K562 (cell line): ENCODE results near the gene NDUFB10. TPM values are rescaled to one million over a fixed set of nuclear protein-coding genes. Genes with fewer than 3 reads are reported as not detected.

Experiments
- ASH1L ChIP-seq: fragments of 450-650 bp; IDR thresholded peaks from 2 replicates; pipeline ENCODE4 v1.6.1; 2018; ENCODE audit warnings: borderline replicate concordance, mild to moderate bottlenecking, low read depth; ENCODE audit not compliant: partially characterized antibody
- CREBBP ChIP-seq: IDR thresholded peaks from one replicate; pipeline ENCODE4 v1.6.1; 2012; ENCODE audit warnings: low read depth, mild to moderate bottlenecking, control low read depth, inconsistent platforms, low read length
- CXXC5 ChIP-seq: fragments of 250-450 bp; sonication (Bioruptor Pico); IDR thresholded peaks from 2 replicates; pipeline ENCODE4 v1.8.0; 2022; ENCODE audit warnings: inconsistent platforms, mild to moderate bottlenecking, moderate library complexity
- E2F8 ChIP-seq: fragments of 450-650 bp; IDR thresholded peaks from 2 replicates; pipeline ENCODE4 v1.7.1; 2018; ENCODE audit warnings: mild to moderate bottlenecking, low read depth; ENCODE audit not compliant: partially characterized antibody
- GATAD2B ChIP-seq: fragments of 450-650 bp; IDR thresholded peaks from 2 replicates; pipeline ENCODE4 v1.6.1; 2017; ENCODE audit warnings: mild to moderate bottlenecking, borderline replicate concordance
- HNRNPH1 ChIP-seq: fragments of 200-400 bp; formaldehyde crosslinking; optimal IDR thresholded peaks from 2 replicates; pipeline ENCODE3; 2017; ENCODE audit warnings: low read depth, mild to moderate bottlenecking, low read length, moderate library complexity
- NCOA2 ChIP-seq, 2 experiments: fragments of 450-650 bp; IDR thresholded peaks; 2 replicates each; pipeline ENCODE4 v1.6.1; 2018; ENCODE audit warnings: mild to moderate bottlenecking in 2 of 2, moderate library complexity in 1 of 2; ENCODE audit not compliant: partially characterized antibody in 2 of 2
- NCOA4 ChIP-seq: fragments of 450-650 bp; IDR thresholded peaks from 2 replicates; pipeline ENCODE4 v1.6.1; 2018; ENCODE audit warnings: mild to moderate bottlenecking; ENCODE audit not compliant: partially characterized antibody
- NUFIP1 ChIP-seq: fragments of 450-650 bp; IDR thresholded peaks from 2 replicates; pipeline ENCODE4 v1.6.1; 2018; ENCODE audit not compliant: partially characterized antibody
- PHF20 ChIP-seq: fragments of 450-650 bp; IDR thresholded peaks from 2 replicates; pipeline ENCODE4 v1.6.1; 2018; ENCODE audit not compliant: partially characterized antibody
- PKNOX1 ChIP-seq: fragments of 450-650 bp; IDR thresholded peaks from 2 replicates; pipeline ENCODE4 v1.6.1; 2016
- RBFOX2 ChIP-seq: fragments of 200-400 bp; formaldehyde crosslinking; IDR thresholded peaks from 2 replicates; pipeline ENCODE4 v1.6.1; 2017; ENCODE audit warnings: low read depth, mild to moderate bottlenecking, low read length, moderate library complexity
- SRSF1 ChIP-seq: fragments of 200-400 bp; formaldehyde crosslinking; IDR thresholded peaks from 2 replicates; pipeline ENCODE4 v1.6.1; 2017; ENCODE audit warnings: mild to moderate bottlenecking, low read depth, low read length, moderate library complexity
- XRCC5 ChIP-seq: fragments of 200-400 bp; formaldehyde crosslinking; IDR thresholded peaks from 2 replicates; pipeline ENCODE4 v1.6.1; 2017; ENCODE audit warnings: low read depth, mild to moderate bottlenecking, low read length
- ZFP36 ChIP-seq: fragments of 150-350 bp; IDR thresholded peaks from 2 replicates; pipeline ENCODE4 v1.6.1; 2018; ENCODE audit warnings: low read length, low read depth; ENCODE audit not compliant: partially characterized antibody
- ZNF124 ChIP-seq: sonication (generic); formaldehyde crosslinking; IDR thresholded peaks from 2 replicates; pipeline ENCODE4 v1.8.1; 2022; ENCODE audit warnings: missing genetic modification reagents
- ZNF3 ChIP-seq: fragments of 250-450 bp; sonication (Bioruptor Pico); IDR thresholded peaks from 2 replicates; pipeline ENCODE4 v1.5.0; 2021; ENCODE audit warnings: mild to moderate bottlenecking, moderate library complexity
- ZNF41 ChIP-seq: fragments of 250-450 bp; sonication (Bioruptor Pico); conservative IDR thresholded peaks from 2 replicates; pipeline ENCODE4 v1.4.0; 2020; ENCODE audit warnings: mild to moderate bottlenecking
- ZNF639 ChIP-seq, 2 experiments: fragments of 200-800 bp in 1 of 2; sonication (Bioruptor generic) in 1 of 2; sonication (generic) in 1 of 2; formaldehyde crosslinking in 1 of 2; IDR thresholded peaks in 1 of 2; conservative IDR thresholded peaks in 1 of 2; 2 replicates each; pipeline versions ENCODE4 v1.5.0 to v1.6.1; 2016 to 2020; ENCODE audit warnings: missing compliant biosample characterization in 1 of 2, missing genetic modification characterization in 1 of 2, missing genetic modification reagents in 1 of 2
- ZNF778 ChIP-seq: fragments of 450-650 bp; formaldehyde crosslinking; IDR thresholded peaks from 2 replicates; pipeline ENCODE4 v1.4.0; 2020; ENCODE audit warnings: mild to moderate bottlenecking, moderate library complexity
- polyA plus RNA-seq, 8 experiments: library from polyadenylated mRNA; depleted of rRNA in 4 of 8; stranded (reverse) in 5 of 8; unstranded in 3 of 8; fragments of >200 nt; fragmentation: Nextera tagmentation in 2 of 8; fragmentation: Illumina TruSeq in 1 of 8; extraction: Ambion mirVana in 2 of 8; extraction: Trizol in 1 of 8; gene quantifications; 2 replicates each; pipeline versions ENCODE4 v1.2.1 to v1.2.3, GENCODE V29; 2011 to 2014; ENCODE audit warnings: inconsistent platforms in 1 of 8, missing spikeins in 1 of 8
- total RNA-seq, 7 experiments: library from RNA; depleted of rRNA in 6 of 7; stranded (reverse); fragments of >200 nt in 6 of 7; fragmentation: Illumina TruSeq in 2 of 7; extraction: Trizol in 2 of 7; gene quantifications; 2 replicates each; pipeline versions ENCODE4 v1.2.1 to v1.2.3, GENCODE V29; 2011 to 2021; ENCODE audit warnings: low replicate concordance in 1 of 7
- TF ChIP-seq, protein P1 (sequence below): fragments of 250-450 bp; sonication (Bioruptor Pico); IDR thresholded peaks from 2 replicates; pipeline ENCODE4 v1.5.0; 2022; ENCODE audit warnings: mild to moderate bottlenecking

Gene NDUFB10
- total and polyA plus RNA-seq, 9 of the 15 experiments (the other 6 are each of a cell fraction or from before 2014, with no cell fraction given) = 69.3 to 527 (median 161) TPM

GRCh38 chr16:1991948-1992703 is 32.8 kb downstream of the NDUFB10 start (continued):
- TF ChIP-seq GATAD2B (no peak), ZNF124 (CRISPR knock-in tag) (no peak), NCOA2 (IDR thresholded peaks at IDR 0.05; ENCODE audit: partially characterized antibody in 2 of 2) (no peak), ZNF639 (CRISPR knock-in tag; conservative IDR thresholded peaks at IDR 0.05 in 1 of 2, IDR thresholded peaks at IDR 0.05 in 1 of 2) (peak in 1 of 2 experiments; percentile 67; a peak in 2 of 4 replicates), CREBBP (no peak), ASH1L (no peak), ZNF778 (CRISPR knock-in tag) (no peak), RBFOX2 (peak; percentile 81), CXXC5 (peak; percentile 88), SRSF1 (no peak), HNRNPH1 (no peak), ZFP36 (no peak), XRCC5 (no peak), ZNF41 (CRISPR knock-in tag) (no peak), PHF20 (peak; percentile 80), ZNF3 (CRISPR knock-in tag) (no peak), NCOA4 (no peak), PKNOX1 (no peak), E2F8 (no peak), NUFIP1 (no peak)
- TF ChIP-seq, protein P1, sequence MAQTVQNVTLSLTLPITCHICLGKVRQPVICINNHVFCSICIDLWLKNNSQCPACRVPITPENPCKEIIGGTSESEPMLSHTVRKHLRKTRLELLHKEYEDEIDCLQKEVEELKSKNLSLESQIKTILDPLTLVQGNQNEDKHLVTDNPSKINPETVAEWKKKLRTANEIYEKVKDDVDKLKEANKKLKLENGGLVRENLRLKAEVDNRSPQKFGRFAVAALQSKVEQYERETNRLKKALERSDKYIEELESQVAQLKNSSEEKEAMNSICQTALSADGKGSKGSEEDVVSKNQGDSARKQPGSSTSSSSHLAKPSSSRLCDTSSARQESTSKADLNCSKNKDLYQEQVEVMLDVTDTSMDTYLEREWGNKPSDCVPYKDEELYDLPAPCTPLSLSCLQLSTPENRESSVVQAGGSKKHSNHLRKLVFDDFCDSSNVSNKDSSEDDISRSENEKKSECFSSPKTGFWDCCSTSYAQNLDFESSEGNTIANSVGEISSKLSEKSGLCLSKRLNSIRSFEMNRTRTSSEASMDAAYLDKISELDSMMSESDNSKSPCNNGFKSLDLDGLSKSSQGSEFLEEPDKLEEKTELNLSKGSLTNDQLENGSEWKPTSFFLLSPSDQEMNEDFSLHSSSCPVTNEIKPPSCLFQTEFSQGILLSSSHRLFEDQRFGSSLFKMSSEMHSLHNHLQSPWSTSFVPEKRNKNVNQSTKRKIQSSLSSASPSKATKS (CRISPR knock-in tag) = no peak
